Body of pancreas (tissue), 4 donors: Measurements from ENCODE around the gene SHBG.

Experiments used
- POLR2A ChIP-seq, 3 donors: fragments of 450-650 bp; IDR thresholded peaks; one replicate each; pipeline ENCODE4 v1.6.1; 2016; ENCODE audit warnings: antibody characterized with exemption in 3 of 3, mild to moderate bottlenecking in 2 of 3
- TF ChIP-seq, protein P1 (sequence below), 7 experiments: fragments of 450-650 bp in 4 of 7; fragments of 200-600 bp in 3 of 7; sonication (generic) in 3 of 7; IDR thresholded peaks; one replicate each; pipeline ENCODE4 v1.5.1; 2016 to 2019; ENCODE audit warnings: antibody characterized with exemption in 7 of 7

- TF ChIP-seq, protein P1, sequence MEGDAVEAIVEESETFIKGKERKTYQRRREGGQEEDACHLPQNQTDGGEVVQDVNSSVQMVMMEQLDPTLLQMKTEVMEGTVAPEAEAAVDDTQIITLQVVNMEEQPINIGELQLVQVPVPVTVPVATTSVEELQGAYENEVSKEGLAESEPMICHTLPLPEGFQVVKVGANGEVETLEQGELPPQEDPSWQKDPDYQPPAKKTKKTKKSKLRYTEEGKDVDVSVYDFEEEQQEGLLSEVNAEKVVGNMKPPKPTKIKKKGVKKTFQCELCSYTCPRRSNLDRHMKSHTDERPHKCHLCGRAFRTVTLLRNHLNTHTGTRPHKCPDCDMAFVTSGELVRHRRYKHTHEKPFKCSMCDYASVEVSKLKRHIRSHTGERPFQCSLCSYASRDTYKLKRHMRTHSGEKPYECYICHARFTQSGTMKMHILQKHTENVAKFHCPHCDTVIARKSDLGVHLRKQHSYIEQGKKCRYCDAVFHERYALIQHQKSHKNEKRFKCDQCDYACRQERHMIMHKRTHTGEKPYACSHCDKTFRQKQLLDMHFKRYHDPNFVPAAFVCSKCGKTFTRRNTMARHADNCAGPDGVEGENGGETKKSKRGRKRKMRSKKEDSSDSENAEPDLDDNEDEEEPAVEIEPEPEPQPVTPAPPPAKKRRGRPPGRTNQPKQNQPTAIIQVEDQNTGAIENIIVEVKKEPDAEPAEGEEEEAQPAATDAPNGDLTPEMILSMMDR (IDR thresholded peaks at IDR 0.05) = no peak
- TF ChIP-seq POLR2A (IDR thresholded peaks at IDR 0.05) = no peak
These were observed 17.1 kb downstream of the SHBG start for GRCh38 chr17:7647018-7647417.
